T-cell (primary cell): ENCODE results near the gene LDLR. TPM values are rescaled to one million over a fixed set of nuclear protein-coding genes. Genes with fewer than 3 reads are reported as not detected.
A peak's percentile ranks its signal among the peaks of the same experiment; 100 is the strongest.
"Not testable (repeated sequence)": the region's sequence is repeated elsewhere in the genome, so short reads cannot be mapped to it uniquely, and the experiment has no call there.

Experiments used
- ATAC-seq, 4 experiments: fragments of 200-7000 bp in 3 of 4; fragments of 150-1000 bp in 1 of 4; cut with Tn5 transposase; replicated peaks in 1 of 4; 1 replicate in 3 of 4; 2 replicates in 1 of 4; pipeline ENCODE4 v1.10.0; 2021; ENCODE audit warnings: moderate library complexity in 3 of 4, mild to moderate bottlenecking in 2 of 4, moderate number of reproducible peaks in 1 of 4
- CTCF ChIA-PET, 2 donors: fragments of 300-600 bp; sonication (Branson Sonifier 250); formaldehyde crosslinking; loops; one replicate each; lab custom pipeline; 2022; ENCODE audit warnings: antibody characterized with exemption in 2 of 2; lab: Charles Lee
- POLR2A ChIA-PET, 2 donors: fragments of 300-600 bp; sonication (Branson Sonifier 250); formaldehyde crosslinking; loops; one replicate each; lab custom pipeline; 2022; ENCODE audit warnings: antibody characterized with exemption in 2 of 2; lab: Charles Lee
- DNase-seq, 35 experiments: peaks; one replicate each; pipeline versions ENCODE4 v3.0.0 to v3.0.0-alpha.2; 2013 to 2023
- H3K27ac ChIP-seq: one replicate; pipeline ENCODE4 v1.5.1; 2013; ENCODE audit warnings: low read length
- H3K27me3 ChIP-seq, 2 experiments: replicated peaks in 1 of 2; 1 replicate in 1 of 2; 2 replicates in 1 of 2; pipeline versions ENCODE4 v1.6.1 to v1.7.0; 2013; ENCODE audit warnings: low read length in 1 of 2, mixed read lengths in 1 of 2; ENCODE audit not compliant: control insufficient read depth in 2 of 2, insufficient read depth in 2 of 2; ENCODE audit errors: extremely low read depth in 1 of 2
- H3K36me3 ChIP-seq, 2 donors: 1 replicate in 1 of 2; 2 replicates in 1 of 2; pipeline versions ENCODE4 v1.6.1 to v1.7.0; 2013; ENCODE audit warnings: low read length in 1 of 2; ENCODE audit not compliant: control insufficient read depth in 2 of 2, insufficient read depth in 1 of 2; ENCODE audit errors: extremely low read depth in 1 of 2
- H3K4me1 ChIP-seq, 2 experiments: 1 replicate in 1 of 2; 2 replicates in 1 of 2; pipeline versions ENCODE4 v1.6.1 to v1.7.0; 2013; ENCODE audit warnings: low read length in 2 of 2, mixed read lengths in 1 of 2; ENCODE audit not compliant: insufficient read depth in 2 of 2, control insufficient read depth in 1 of 2; ENCODE audit errors: extremely low read depth in 1 of 2
- H3K4me3 ChIP-seq, 2 donors: 1 replicate in 1 of 2; 2 replicates in 1 of 2; pipeline versions ENCODE4 v1.5.1 to v1.7.0; 2013; ENCODE audit warnings: mild to moderate bottlenecking in 2 of 2, low read length in 1 of 2, moderate library complexity in 1 of 2; ENCODE audit not compliant: control insufficient read depth in 1 of 2; ENCODE audit errors: extremely low read depth in 1 of 2
- H3K9me3 ChIP-seq: 2 replicates; pipeline ENCODE4 v1.7.0; 2013
- H3K27ac Mint-ChIP-seq, 2 donors: one replicate each; pipeline ENCODE4 v1.8.0; 2020 to 2021; ENCODE audit warnings: mild to moderate bottlenecking in 2 of 2, mixed read lengths in 2 of 2
- H3K27me3 Mint-ChIP-seq, 2 donors: one replicate each; pipeline ENCODE4 v1.8.0; 2021 to 2022; ENCODE audit warnings: mixed read lengths in 2 of 2
- H3K36me3 Mint-ChIP-seq: one replicate; pipeline ENCODE4 v1.8.0; 2021; ENCODE audit warnings: mixed read lengths
- H3K4me1 Mint-ChIP-seq, 3 donors: one replicate each; pipeline ENCODE4 v1.8.0; 2020 to 2022; ENCODE audit warnings: mixed read lengths in 3 of 3, mild to moderate bottlenecking in 1 of 3
- H3K4me3 Mint-ChIP-seq, 3 donors: one replicate each; pipeline ENCODE4 v1.8.0; 2020 to 2022; ENCODE audit warnings: mild to moderate bottlenecking in 3 of 3, mixed read lengths in 3 of 3, moderate library complexity in 3 of 3
- H3K9me3 Mint-ChIP-seq, 3 donors: one replicate each; pipeline ENCODE4 v1.8.0; 2020 to 2022; ENCODE audit warnings: mixed read lengths in 3 of 3
- WGBS: methylation state at CpG from one replicate; pipeline ENCODE4 v1.1.5; 2013; ENCODE audit warnings: missing lambda C conversion rate; ENCODE audit not compliant: insufficient coverage; 5-methylcytosine and 5-hydroxymethylcytosine counted together
- total RNA-seq, 35 experiments: library from RNA in 6 of 35; stranded (reverse) in 6 of 35; fragments of 120-200 nt in 1 of 35; gene quantifications; one replicate each; pipeline versions ENCODE4 v1.2.1 to v1.2.4 and lab custom pipeline; 2013 to 2026

Gene LDLR
- total RNA-seq, 5 donors from 2014 or later (not counting 1 experiment from before 2014, with no cell fraction given) = 33.8 to 50.4 (median 42.0) TPM

DNA sequence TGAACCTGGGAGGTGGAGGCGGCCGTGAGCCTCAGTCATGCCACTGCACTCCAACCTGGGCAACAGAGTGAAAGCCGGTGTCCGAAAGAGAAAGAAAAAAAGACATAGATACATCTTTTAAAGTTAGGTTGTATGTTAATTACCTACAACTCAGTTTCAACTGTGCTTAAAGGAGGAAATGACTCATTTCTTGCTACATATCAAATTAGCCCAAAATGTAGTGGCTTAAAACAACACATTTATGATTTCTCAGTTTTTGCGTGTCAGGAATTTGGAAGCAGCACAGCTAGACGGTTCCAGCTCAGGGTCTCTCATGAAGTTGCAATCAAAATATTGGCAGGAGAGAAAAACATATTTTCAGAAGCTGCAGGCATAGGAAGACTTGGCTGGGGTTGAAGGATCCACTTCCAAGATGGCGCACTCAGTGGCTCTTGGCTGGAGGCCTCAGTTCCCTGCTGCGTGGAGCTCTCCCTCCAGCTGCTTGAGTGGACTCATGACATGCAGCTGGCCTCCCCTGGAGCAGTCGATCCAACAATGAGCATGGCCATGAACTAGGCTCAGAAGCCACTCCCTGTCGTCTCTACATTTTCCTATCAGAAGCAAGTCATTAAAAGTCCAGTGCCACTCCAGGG is 7.1 kb downstream of the LDLR start:
- Mint-ChIP-seq H3K4me3 (peak overlapping the region; percentile 57 to 70 (median 65)), H3K9me3 (peaks cover 0 to 7% (median 2%) of the 10 kb centered on the region in 3 donors), H3K27me3 (no peaks in the 10 kb centered on the region), H3K4me1 (peaks cover 51 to 69% (median 60%) of the 10 kb centered on the region in 3 donors), H3K36me3 (peaks cover 22% of the 10 kb centered on the region), H3K27ac (peak overlapping the region; percentile 94 to 97)
- H3K4me1 ChIP-seq = peaks cover 16 to 62% of the 10 kb centered on the region in 2 experiments
- peak in 3 of 4 experiments; percentile 43 to 59 (median 54) for ATAC-seq
- H3K9me3 ChIP-seq = peaks cover 2% of the 10 kb centered on the region
- peaks cover 0 to 3% of the 10 kb centered on the region in 2 donors for H3K36me3 ChIP-seq
- peak overlapping the region; percentile 97 for H3K27ac ChIP-seq
- ChIA-PET CTCF (interaction anchor here in 1 of 2 donors (0.6 to 1.6 kb wide), 2 partner anchors 9 to 30 kb away, joined by 5 to 7 read pairs; no protein-coding TSS in a partner anchor), POLR2A (interaction anchor here (0.6 kb wide), 2 partner anchors 58 to 764 kb away, joined by 3 to 5 read pairs; no protein-coding TSS in a partner anchor)
- 80% methylated on average over 4 of the region's 10 CpGs for WGBS
- peak overlapping the region in 1 of 2 donors; percentile 25 for H3K4me3 ChIP-seq
- DNase-seq = peak in 5 of 35 experiments; percentile 11 to 56 (median 14)
- no peaks in the 10 kb centered on the region for H3K27me3 ChIP-seq

DNA sequence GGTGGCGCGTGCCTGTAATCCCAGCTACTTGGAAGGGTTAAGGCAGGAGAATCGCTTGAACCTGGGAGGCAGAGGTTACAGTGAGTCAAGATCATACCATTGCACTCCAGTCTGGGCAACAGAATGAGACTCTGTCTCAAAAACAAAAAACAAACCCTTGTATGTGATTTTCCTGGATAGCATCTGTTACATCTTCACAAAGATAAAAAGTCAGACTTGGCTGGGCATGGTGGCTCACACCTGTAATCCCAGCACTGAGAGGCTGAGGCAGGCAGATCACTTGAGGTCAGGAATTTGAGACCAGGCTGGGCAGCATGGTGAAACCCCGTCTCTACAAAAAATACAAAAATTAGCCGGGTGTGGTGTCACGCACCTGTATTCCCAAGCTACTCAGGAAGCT is 8.1 kb downstream of the LDLR start:
- H3K9me3 ChIP-seq, H3K27me3 ChIP-seq, H3K4me3 ChIP-seq, ATAC-seq, H3K4me3 Mint-ChIP-seq, H3K36me3 ChIP-seq, H3K27ac ChIP-seq, DNase-seq, H3K9me3 Mint-ChIP-seq, H3K27me3 Mint-ChIP-seq: not testable (repeated sequence)
- Mint-ChIP-seq H3K27ac (peak overlapping the region; percentile 52 to 77), H3K4me1 (peaks cover 43 to 61% (median 51%) of the 10 kb centered on the region in 3 donors), H3K36me3 (peaks cover 22% of the 10 kb centered on the region)
- ChIA-PET CTCF (interaction anchor here in 1 of 2 donors (0.6 kb wide), 1 partner anchor 29 kb away, joined by 4 read pairs; no protein-coding TSS in a partner anchor), POLR2A (interaction anchor here in 1 of 2 donors (0.7 kb wide), 2 partner anchors 88 to 297 kb away, joined by 6 to 9 read pairs; no protein-coding TSS in a partner anchor)
- H3K4me1 ChIP-seq = peaks cover 7 to 52% of the 10 kb centered on the region in 2 experiments
- 100% methylated on average over 4 of the region's 6 CpGs for WGBS

DNA sequence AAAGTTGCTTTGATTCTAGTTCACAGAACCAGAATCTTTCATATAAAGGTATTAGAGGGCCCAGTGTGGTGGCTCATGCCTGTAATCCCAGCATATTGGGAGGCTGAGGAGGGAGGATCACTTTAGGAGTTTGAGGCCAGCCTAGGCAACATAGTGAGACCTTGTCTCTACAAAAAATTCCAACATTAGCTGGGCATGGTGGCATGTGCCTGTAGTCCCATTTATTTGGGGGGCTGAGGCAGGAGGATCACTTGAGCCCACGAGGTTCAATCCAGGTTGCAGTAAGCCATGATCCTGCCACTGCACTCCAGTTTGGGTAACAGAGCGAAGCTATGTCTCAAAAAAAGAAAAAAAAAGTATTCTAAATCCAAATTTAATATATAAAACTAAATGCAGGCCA is 9.1 kb downstream of the LDLR start:
- CTCF ChIA-PET = no interaction called here
- Histone ChIP-seq H3K27me3 (no peaks in the 10 kb centered on the region), H3K4me1 (peaks cover 6 to 42% of the 10 kb centered on the region in 2 experiments), H3K36me3 (peaks cover 0 to 14% of the 10 kb centered on the region in 2 donors), H3K27ac (no peak overlapping the region), H3K9me3 (peaks cover 2% of the 10 kb centered on the region), H3K4me3 (no peak overlapping the region)
- Mint-ChIP-seq H3K36me3 (peaks cover 31% of the 10 kb centered on the region), H3K4me1 (peaks cover 33 to 51% (median 41%) of the 10 kb centered on the region in 3 donors), H3K27me3 (no peaks in the 10 kb centered on the region), H3K9me3 (peaks cover 0 to 7% (median 2%) of the 10 kb centered on the region in 3 donors), H3K4me3 (no peak overlapping the region), H3K27ac (no peak overlapping the region)
- DNase-seq = no peak
- no CpG with 5 or more reads among the region's 2 CpGs for WGBS
- ATAC-seq = no peak
- POLR2A ChIA-PET = no interaction called here

DNA sequence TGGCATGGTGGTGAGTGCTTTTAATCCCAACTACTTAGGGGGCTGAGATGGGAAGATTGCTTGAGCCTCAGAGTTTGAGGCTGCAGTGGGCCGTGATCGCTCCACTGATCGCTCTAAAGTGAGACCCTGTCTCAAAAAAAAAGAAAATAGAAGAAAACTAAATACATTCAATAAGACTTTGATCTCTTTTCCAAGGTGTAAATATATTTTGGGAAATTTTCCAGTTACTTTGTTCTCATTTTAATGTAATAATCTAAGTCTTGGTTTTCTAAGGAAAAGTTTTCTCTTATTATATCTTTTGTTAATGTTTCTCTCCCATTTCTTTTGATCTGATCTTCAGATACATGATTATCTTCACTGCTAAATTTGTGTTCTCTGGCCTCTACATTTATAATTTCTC is 9.6 kb downstream of the LDLR start:
- Histone ChIP-seq H3K4me3 (no peak overlapping the region), H3K27me3 (no peaks in the 10 kb centered on the region), H3K27ac (no peak overlapping the region), H3K9me3 (peaks cover 2% of the 10 kb centered on the region), H3K36me3 (peaks cover 0 to 17% of the 10 kb centered on the region in 2 donors), H3K4me1 (peaks cover 6 to 37% of the 10 kb centered on the region in 2 experiments)
- H3K4me3 Mint-ChIP-seq = no peak overlapping the region
- H3K9me3 Mint-ChIP-seq = peaks cover 0 to 7% (median 2%) of the 10 kb centered on the region in 3 donors
- H3K27ac Mint-ChIP-seq = no peak overlapping the region
- ChIA-PET CTCF (no interaction called here), POLR2A (no interaction called here)
- ATAC-seq = no peak
- no peak for DNase-seq
- H3K4me1 Mint-ChIP-seq = peaks cover 31 to 46% (median 38%) of the 10 kb centered on the region in 3 donors
- peaks cover 35% of the 10 kb centered on the region for H3K36me3 Mint-ChIP-seq
- no peaks in the 10 kb centered on the region for H3K27me3 Mint-ChIP-seq
- WGBS = no CpG with 5 or more reads among the region's 3 CpGs

DNA sequence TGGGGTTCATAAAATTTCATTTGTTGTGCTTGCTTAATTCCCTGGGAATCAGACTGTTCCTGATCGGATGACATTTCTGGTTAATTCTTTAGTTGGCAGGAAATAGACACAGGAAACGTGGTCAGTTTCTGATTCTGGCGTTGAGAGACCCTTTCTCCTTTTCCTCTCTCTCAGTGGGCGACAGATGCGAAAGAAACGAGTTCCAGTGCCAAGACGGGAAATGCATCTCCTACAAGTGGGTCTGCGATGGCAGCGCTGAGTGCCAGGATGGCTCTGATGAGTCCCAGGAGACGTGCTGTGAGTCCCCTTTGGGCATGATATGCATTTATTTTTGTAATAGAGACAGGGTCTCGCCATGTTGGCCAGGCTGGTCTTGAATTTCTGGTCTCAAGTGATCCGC is 10.8 kb downstream of the LDLR start:
- peaks cover 6 to 25% of the 10 kb centered on the region in 2 experiments for H3K4me1 ChIP-seq
- no peak overlapping the region for H3K4me3 ChIP-seq
- Mint-ChIP-seq H3K27me3 (no peaks in the 10 kb centered on the region), H3K4me3 (no peak overlapping the region), H3K36me3 (peaks cover 35% of the 10 kb centered on the region), H3K4me1 (peaks cover 21 to 36% (median 30%) of the 10 kb centered on the region in 3 donors), H3K27ac (peak overlapping the region in 1 of 2 donors; percentile 49), H3K9me3 (peaks cover 0 to 7% (median 2%) of the 10 kb centered on the region in 3 donors)
- no peak overlapping the region for H3K27ac ChIP-seq
- H3K9me3 ChIP-seq = peaks cover 2% of the 10 kb centered on the region
- no peak for ATAC-seq
- CTCF ChIA-PET = interaction anchor here in 1 of 2 donors (0.6 kb wide), 1 partner anchor 56 kb away, joined by 4 read pairs; no protein-coding TSS in a partner anchor
- WGBS = 100% methylated on average over 5 of the region's 12 CpGs
- H3K36me3 ChIP-seq = peaks cover 5 to 27% of the 10 kb centered on the region in 2 donors
- POLR2A ChIA-PET = interaction anchor here in 1 of 2 donors (0.6 kb wide), 1 partner anchor 495 kb away, joined by 7 read pairs; no protein-coding TSS in a partner anchor
- no peak for DNase-seq
- H3K27me3 ChIP-seq = no peaks in the 10 kb centered on the region

DNA sequence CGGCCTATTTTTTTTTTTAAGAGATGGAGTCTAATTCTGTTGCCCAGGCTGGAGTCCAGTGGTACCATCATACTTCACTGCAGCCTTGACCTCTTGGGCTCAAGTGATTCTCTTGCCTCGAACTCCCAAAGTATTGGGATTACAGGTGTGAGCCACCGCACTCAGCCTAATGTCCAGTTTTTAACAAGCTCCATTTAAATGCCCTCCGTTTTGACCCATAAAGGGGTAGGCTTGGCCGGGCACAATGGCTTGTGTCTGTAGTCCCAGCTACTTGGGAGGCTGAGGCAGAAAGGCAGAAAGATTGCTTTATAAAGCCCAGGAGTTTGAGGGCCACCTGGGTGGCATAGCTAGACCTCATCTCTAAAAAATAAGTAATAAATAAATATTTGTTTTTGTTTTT is 11.8 kb downstream of the LDLR start:
- Histone ChIP-seq H3K36me3 (peaks cover 7 to 30% of the 10 kb centered on the region in 2 donors), H3K4me3 (no peak overlapping the region), H3K27me3 (no peaks in the 10 kb centered on the region), H3K9me3 (peaks cover 2% of the 10 kb centered on the region), H3K27ac (no peak overlapping the region), H3K4me1 (peaks cover 1 to 15% of the 10 kb centered on the region in 2 experiments)
- peaks cover 38% of the 10 kb centered on the region for H3K36me3 Mint-ChIP-seq
- ChIA-PET POLR2A (interaction anchor here in 1 of 2 donors (0.7 kb wide), 1 partner anchor 710 kb away, joined by 7 read pairs; no protein-coding TSS in a partner anchor), CTCF (no interaction called here)
- H3K27me3 Mint-ChIP-seq = no peaks in the 10 kb centered on the region
- H3K27ac Mint-ChIP-seq = peak overlapping the region in 1 of 2 donors; percentile 44
- no peak overlapping the region for H3K4me3 Mint-ChIP-seq
- DNase-seq (no peak), ATAC-seq (no peak)
- H3K9me3 Mint-ChIP-seq = peaks cover 0 to 7% (median 2%) of the 10 kb centered on the region in 3 donors
- WGBS = no CpG with 5 or more reads among the region's 5 CpGs
- peaks cover 14 to 26% (median 20%) of the 10 kb centered on the region in 3 donors for H3K4me1 Mint-ChIP-seq
